AG09309 (cell line): Measurements from ENCODE around the gene DNASE1L2.
A peak's percentile ranks its signal among the peaks of the same experiment; 100 is the strongest.
"Not testable (repeated sequence)": the region's sequence is repeated elsewhere in the genome, so short reads cannot be mapped to it uniquely, and the experiment has no call there.

Source experiments
- DNase-seq: peaks from one replicate; pipeline ENCODE4 v3.0.0-alpha.2; 2010; ENCODE audit warnings: low read depth
- H3K4me3 ChIP-seq: 2 replicates; pipeline ENCODE4 v1.5.1; 2011; ENCODE audit warnings: mild to moderate bottlenecking, low read depth, low read length, moderate library complexity; ENCODE audit not compliant: control insufficient read depth
- TF ChIP-seq, protein P1 (sequence below): IDR thresholded peaks from 2 replicates; pipeline ENCODE4 v1.5.1; 2011; ENCODE audit warnings: mild to moderate bottlenecking, low read depth, low read length, inconsistent platforms; ENCODE audit not compliant: insufficient read depth, control insufficient read depth; ENCODE audit errors: missing control alignments

The DNASE1L2 gene

DNA sequence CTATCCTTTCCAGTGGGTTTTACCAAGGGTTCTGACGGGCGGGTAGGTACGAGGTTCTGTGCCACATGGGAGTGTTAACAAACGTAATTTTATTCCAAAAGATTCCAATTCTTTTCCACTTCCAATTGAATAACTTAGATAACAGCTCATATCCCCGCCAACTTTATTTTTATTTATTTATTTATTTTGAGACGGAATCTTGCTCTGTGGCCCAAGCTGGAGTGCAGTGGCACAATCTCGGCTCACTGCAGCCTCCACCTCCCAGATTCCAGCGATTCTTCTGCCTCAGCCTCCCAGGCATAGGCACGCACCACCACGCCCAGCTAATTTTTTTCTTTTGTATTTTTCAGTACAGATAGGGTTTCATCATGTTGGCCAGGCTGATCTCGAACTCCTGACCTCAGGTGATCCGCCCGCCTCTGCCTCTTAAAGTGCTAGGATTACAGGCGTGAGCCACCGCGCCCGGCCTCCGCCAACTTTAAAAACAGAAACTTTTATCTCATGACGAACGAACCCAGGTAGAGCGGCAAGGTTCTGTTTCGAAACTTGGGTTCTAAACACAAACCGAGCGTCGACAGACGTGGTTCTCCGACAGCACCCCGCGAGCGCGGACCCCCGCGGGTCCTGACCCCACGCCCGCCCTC, 14.5 kb downstream of the DNASE1L2 start:
- TF ChIP-seq, protein P1, sequence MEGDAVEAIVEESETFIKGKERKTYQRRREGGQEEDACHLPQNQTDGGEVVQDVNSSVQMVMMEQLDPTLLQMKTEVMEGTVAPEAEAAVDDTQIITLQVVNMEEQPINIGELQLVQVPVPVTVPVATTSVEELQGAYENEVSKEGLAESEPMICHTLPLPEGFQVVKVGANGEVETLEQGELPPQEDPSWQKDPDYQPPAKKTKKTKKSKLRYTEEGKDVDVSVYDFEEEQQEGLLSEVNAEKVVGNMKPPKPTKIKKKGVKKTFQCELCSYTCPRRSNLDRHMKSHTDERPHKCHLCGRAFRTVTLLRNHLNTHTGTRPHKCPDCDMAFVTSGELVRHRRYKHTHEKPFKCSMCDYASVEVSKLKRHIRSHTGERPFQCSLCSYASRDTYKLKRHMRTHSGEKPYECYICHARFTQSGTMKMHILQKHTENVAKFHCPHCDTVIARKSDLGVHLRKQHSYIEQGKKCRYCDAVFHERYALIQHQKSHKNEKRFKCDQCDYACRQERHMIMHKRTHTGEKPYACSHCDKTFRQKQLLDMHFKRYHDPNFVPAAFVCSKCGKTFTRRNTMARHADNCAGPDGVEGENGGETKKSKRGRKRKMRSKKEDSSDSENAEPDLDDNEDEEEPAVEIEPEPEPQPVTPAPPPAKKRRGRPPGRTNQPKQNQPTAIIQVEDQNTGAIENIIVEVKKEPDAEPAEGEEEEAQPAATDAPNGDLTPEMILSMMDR: no peak
- H3K4me3 ChIP-seq: peak overlapping the region; percentile 56
- DNase-seq: no peak

DNA sequence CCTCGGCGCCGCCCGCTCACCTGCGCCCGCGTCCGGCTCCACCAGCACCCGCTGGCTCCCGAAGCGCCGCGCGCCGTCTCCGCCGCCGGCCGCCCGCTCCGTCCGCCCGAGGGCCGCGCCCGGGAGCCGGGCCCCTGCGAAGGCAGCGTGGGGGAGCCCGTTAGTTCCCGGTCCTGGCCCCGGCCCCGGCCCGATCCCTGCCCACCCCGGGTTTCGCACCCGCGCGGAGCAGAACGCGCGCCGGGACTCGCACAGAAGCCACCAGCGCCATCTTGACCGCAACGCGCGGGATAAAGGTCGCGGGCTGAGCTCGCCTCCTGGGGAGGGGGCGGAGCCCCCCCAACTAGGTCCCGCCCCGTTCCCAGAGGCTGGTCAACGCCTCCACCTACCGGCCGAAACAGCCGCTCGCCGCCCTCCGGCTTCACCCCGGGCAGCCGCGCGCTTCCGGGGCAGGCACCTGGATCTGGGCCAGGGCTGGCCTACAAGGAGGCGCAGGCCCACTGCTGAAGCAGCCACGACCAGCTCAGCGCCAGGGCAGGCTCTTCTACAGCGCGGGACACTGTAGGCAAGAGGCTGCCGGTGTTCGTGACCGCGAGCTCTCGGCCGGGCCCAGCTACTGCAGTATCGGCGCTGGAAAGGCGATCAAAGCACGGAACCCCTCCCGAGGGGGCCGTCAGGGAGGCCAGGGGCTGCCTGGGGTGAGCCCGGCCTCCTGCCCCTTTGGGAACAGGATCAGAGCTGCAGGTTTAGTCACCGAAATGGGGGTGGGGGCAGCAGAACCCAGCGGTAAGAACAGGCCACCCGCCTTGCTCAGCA, 15.3 kb downstream of the DNASE1L2 start, which contains the start of gene ECI1:
TSS of gene ECI1 (minus strand) at position 292 of the 816 bp plus-strand sequence. CDS start at position 271, 21 bp downstream.
- DNase-seq: peak; percentile 76
- peak within 1 kb of the TSS; percentile 56 for H3K4me3 ChIP-seq
- TF ChIP-seq, protein P1: peak; percentile 68

DNA sequence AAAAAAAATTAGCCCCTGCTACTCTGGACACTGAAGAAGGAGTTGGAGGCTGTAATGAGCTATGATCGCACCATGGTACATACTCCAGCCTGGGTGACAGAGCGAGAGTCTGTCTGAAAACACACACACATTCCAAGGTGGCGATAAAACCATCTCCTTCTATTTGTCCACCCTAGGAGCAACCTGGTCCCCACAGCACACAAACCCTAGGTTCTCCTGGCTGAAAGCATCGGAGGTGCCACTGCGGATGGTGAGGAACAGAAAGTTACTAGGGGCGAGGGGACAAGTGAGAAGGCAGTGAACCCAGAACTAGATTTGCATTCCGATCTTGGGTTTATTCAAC, 16.5 kb downstream of the DNASE1L2 start:
- TF ChIP-seq, protein P1: no peak
- no peak for DNase-seq

DNA sequence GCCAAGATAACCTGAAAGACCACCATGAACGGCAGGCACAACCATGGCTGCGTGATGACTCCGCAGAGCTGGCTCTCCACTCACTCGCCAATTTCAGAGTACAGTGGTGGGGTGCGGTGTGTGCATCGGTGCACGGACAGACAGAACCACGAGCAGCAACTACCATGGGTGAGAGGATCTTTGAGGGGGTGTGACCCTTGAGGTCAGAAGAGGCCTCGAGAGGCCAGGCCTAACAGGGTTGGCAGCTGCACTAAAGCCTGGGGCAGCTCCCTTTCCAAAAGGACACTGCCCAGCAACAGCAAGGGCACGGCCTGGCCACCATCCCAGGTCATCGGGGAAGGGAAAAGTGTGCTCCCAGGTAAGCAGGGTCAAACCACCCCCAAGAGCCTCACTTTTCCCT, 17.0 kb downstream of the DNASE1L2 start:
- no peak for DNase-seq
- no peak overlapping the region for H3K4me3 ChIP-seq
- TF ChIP-seq, protein P1: no peak

More for the DNA sequence above, 16.5 kb downstream of the DNASE1L2 start:
- no peak overlapping the region for H3K4me3 ChIP-seq

DNA sequence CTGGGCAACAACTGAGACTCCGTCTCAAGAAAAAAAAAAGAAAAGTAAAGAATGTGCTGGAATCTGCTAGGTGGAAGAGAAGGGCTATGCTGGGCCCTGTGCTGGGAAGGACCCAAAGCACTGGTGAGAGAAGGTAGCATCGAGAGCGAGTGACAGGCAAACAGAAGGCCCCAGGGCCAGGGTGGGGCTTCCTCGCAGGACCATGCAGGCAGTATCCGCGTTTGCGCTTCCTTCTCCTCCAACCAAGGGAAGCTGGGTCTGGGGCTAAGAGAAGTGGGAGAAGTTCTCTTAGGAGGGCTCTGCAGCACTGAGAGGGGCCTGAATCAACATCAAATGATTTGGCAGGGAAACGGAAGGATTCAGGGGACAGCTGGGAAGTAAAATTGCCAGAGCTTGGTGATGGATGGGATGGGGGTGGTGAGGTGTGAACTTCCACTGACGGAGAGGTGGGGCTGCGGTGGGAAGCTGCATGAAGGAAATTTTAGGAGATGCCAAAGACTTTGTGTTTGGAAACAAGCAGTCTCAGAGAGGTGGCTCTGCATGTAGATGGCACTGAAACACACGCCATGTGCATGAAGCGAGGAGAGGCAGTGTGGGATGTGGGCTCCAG, 20.4 kb downstream of the DNASE1L2 start:
- no peak overlapping the region for H3K4me3 ChIP-seq
- no peak for DNase-seq
- TF ChIP-seq, protein P1: no peak

DNA sequence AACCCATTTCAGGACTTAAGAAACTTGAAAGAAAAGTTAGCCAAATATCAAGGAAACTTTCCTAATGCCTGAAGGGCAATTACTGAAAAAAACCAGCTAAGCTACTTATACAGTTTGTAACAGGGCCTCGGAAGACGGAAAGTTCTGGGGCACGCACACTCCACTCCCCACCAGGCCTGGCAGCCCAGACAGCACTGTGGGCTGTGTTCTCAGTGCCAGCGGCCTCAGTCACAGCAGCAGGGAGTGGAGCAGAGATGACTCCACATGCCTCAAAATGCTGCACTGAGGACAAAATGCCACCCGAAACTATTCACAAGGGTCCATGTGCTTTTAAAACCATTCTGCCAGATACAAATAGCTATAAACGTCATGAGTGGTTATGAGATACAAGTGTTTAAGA, 21.5 kb downstream of the DNASE1L2 start:
- H3K4me3 ChIP-seq: no peak overlapping the region
- TF ChIP-seq, protein P1: no peak
- DNase-seq: no peak

DNA sequence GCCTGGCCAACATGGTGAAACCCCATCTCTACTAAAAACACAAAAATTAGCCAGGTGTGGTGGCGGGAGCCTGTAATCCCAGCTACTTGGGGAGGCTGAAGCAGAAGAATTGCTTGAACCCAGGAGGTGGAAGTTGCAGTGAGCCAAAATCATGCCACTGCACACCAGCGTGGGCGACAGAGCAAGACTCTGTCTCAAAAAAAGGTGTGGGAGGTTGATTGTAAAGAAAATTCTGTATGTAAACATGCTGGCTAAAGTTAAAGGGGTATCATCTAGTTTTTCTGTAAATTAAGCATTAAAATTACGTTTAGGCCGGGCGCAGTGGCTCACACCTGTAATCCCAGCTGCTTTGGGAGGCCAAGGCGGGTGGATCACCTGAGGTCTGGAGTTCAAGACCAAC, 22.3 kb downstream of the DNASE1L2 start:
- not testable (repeated sequence) for H3K4me3 ChIP-seq, DNase-seq
